PFSK-1 (cell line): Measurements from ENCODE around the gene ISM1.

Experiments
- FOXP2 ChIP-seq: optimal IDR thresholded peaks from 2 replicates; pipeline ENCODE3; 2011; ENCODE audit warnings: borderline replicate concordance, control low read depth, inconsistent platforms; ENCODE audit not compliant: insufficient read depth; ENCODE audit errors: extremely low read length, extremely low read depth
- POLR2AphosphoS5 ChIP-seq: IDR thresholded peaks from 2 replicates; pipeline ENCODE4 v1.6.1; 2012; ENCODE audit warnings: low read depth, mild to moderate bottlenecking, control low read depth, low read length, moderate library complexity
- REST ChIP-seq, 2 experiments: IDR thresholded peaks; 2 replicates each; pipeline versions ENCODE4 v1.6.1 to v1.8.0; 2011 to 2012; ENCODE audit warnings: low read depth in 2 of 2, low read length in 2 of 2, control low read depth in 1 of 2, inconsistent platforms in 1 of 2, mild to moderate bottlenecking in 1 of 2, moderate library complexity in 1 of 2; ENCODE audit not compliant: insufficient read depth in 1 of 2
- SIN3A ChIP-seq: IDR thresholded peaks from 2 replicates; pipeline ENCODE4 v1.6.1; 2012; ENCODE audit warnings: mild to moderate bottlenecking, low read length, moderate library complexity, borderline replicate concordance; ENCODE audit not compliant: insufficient read depth
- TAF1 ChIP-seq: IDR thresholded peaks from 2 replicates; pipeline ENCODE4 v1.6.1; 2012; ENCODE audit warnings: low read length, control low read depth, borderline replicate concordance; ENCODE audit not compliant: insufficient read depth

Gene ISM1

GRCh38 chr20:13325796-13326340, 104.8 kb downstream of the ISM1 start:
- TF ChIP-seq POLR2AphosphoS5 (no peak), FOXP2 (no peak), REST (IDR thresholded peaks at IDR 0.05; ENCODE audit: insufficient read depth in 1 of 2, low read depth in 2 of 2, low read length in 2 of 2) (no peak), TAF1 (no peak), SIN3A (no peak)

GRCh38 chr20:13331536-13331935, 110.5 kb downstream of the ISM1 start:
- TF ChIP-seq REST (IDR thresholded peaks at IDR 0.05; ENCODE audit: insufficient read depth in 1 of 2, low read depth in 2 of 2, low read length in 2 of 2) (no peak), SIN3A (no peak), TAF1 (no peak), POLR2AphosphoS5 (no peak), FOXP2 (no peak)

- TF ChIP-seq SIN3A (no peak), POLR2AphosphoS5 (no peak), TAF1 (no peak), REST (IDR thresholded peaks at IDR 0.05; ENCODE audit: insufficient read depth in 1 of 2, low read depth in 2 of 2, low read length in 2 of 2) (no peak), FOXP2 (no peak)
Measured at GRCh38 chr20:13333036-13333435, 112.0 kb downstream of the ISM1 start.

- TF ChIP-seq TAF1 (no peak), POLR2AphosphoS5 (no peak), SIN3A (no peak), FOXP2 (no peak), REST (IDR thresholded peaks at IDR 0.05; ENCODE audit: insufficient read depth in 1 of 2, low read depth in 2 of 2, low read length in 2 of 2) (no peak)
Measured at GRCh38 chr20:13333793-13334192, 112.7 kb downstream of the ISM1 start.
